C4-2B (cell line): ENCODE data around the gene TMEM126A.
A peak's percentile ranks its signal among the peaks of the same experiment; 100 is the strongest.
"Not testable (repeated sequence)": the region's sequence is repeated elsewhere in the genome, so short reads cannot be mapped to it uniquely, and the experiment has no call there.

ENCODE experiments used
- H3K27ac ChIP-seq: fragments of 450-650 bp; 2 replicates; pipeline ENCODE4 v1.5.1; 2017
- ZFX ChIP-seq: fragments of 450-650 bp; IDR thresholded peaks from 2 replicates; pipeline ENCODE4 v1.6.1; 2017
- TF ChIP-seq, protein P1 (sequence below): fragments of 450-650 bp; conservative IDR thresholded peaks from 2 replicates; pipeline ENCODE4 v1.5.1; 2017; ENCODE audit warnings: mild to moderate bottlenecking

The TMEM126A gene

DNA sequence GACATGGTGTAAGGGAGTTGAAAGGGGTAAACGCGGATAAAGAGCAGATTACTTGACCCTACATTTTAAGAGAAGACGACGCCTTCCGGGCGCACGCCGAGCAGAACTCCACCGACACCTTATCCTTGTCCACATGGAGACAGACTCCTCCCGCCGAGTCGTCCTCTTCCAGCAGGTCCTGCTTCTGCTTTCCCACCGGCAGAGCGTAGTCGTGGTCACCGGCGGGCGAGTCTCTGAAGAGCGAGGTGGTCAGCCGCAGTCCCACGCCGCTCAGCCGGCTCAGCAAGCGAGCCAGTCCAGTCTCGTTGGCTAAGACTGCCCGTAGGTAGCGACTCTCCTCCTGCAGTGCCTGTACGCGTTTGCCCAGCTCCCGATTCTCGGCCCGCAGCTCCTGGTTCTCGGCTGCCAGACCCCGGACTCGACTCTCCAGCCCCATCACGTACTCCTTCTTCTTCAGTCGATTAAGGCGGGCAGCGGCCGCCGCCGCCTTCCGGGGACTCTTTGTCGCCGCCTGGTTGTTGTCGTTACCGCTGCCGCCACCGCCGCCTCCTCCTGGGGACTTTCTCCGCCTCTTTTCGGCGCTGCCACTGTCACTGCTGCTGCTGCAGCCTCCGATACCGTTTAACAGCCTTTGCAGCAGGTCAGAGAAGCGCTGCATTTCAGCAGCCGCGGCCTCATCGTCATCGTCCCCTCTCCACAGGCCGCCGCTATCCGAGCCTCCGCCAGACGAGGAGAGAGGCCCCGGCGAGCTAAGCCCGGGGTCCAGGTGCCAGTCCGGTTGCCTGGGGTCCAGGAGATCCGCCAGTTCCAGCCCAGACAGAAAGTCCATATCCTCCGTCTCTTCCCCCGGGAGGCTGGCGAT, 16.2 kb downstream of the TMEM126A start:
- H3K27ac ChIP-seq, result peak overlapping the region; percentile 98
- TF ChIP-seq, protein P1, sequence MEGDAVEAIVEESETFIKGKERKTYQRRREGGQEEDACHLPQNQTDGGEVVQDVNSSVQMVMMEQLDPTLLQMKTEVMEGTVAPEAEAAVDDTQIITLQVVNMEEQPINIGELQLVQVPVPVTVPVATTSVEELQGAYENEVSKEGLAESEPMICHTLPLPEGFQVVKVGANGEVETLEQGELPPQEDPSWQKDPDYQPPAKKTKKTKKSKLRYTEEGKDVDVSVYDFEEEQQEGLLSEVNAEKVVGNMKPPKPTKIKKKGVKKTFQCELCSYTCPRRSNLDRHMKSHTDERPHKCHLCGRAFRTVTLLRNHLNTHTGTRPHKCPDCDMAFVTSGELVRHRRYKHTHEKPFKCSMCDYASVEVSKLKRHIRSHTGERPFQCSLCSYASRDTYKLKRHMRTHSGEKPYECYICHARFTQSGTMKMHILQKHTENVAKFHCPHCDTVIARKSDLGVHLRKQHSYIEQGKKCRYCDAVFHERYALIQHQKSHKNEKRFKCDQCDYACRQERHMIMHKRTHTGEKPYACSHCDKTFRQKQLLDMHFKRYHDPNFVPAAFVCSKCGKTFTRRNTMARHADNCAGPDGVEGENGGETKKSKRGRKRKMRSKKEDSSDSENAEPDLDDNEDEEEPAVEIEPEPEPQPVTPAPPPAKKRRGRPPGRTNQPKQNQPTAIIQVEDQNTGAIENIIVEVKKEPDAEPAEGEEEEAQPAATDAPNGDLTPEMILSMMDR, result peak; percentile 76
- no peak for TF ChIP-seq ZFX

DNA sequence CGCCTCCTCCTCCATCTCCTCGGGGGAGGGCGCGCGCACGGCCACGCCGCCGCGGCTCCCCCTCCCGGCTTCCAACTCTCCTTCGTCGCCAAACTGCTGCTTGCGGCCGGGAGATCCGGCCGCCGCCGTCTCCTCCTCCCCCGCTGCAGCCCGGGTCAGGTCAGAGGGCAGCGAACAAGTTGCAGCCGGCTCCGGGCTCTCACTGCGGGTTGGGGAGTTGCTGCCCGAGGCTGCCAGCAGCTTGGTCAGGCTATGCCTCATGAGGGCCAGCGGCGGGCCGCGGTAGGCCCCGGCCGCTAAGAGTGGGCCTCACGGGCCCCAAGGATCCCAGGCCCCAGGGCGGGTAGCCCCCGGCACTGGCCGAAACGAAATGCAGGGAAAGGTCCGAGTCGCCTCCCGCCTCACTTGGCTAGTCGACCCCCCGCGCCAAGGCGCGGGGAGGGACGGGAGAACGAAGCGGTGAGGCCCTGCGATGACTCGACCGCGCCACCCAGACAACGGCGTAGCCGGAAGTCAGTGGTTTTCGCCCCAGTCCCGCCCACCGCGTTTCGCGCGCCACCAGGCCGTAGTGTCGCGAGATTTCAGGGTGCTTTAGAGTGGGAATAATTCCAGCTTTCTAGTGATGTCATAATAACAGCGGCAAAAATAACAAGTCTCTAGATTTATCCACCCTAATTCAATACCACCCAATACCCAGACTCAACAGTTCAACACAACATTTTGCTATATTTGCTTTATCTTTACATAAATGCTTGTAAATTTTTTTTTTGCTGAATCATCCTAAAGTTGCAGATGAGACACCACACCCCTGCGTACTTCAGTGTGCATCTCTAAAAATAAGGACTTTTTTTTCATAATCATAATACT, 17.1 kb downstream of the TMEM126A start, which contains the start of gene CREBZF:
CREBZF (minus strand) TSS at position 515 of the 867 bp plus-strand sequence; CDS start at position 261, 254 bp downstream.
- TF ChIP-seq ZFX, result peak; percentile 100
- TF ChIP-seq, protein P1, result no peak; the same call in 1 of the 2 replicates
- H3K27ac ChIP-seq, result peak within 1 kb of the TSS; percentile 98

DNA sequence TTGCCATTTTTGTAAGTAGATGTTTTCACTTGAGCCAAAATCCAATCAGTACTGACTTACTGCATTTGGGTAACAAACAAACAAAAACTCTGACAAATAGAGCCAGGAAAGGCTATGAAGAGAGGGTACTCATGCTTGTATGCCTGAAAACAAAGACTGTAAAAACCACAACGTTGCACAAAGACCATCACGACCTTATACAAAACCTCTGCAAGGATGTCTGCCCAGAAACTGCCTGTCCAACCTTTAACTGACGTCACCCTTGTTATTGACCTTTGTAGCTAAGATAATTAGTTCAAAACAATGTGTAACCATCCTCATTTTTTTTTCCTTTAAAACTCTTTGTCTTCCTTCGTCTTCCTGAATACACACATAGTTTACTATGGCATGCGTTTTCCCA, 18.0 kb downstream of the TMEM126A start:
- TF ChIP-seq ZFX, result no peak
- TF ChIP-seq, protein P1, result no peak
- H3K27ac ChIP-seq, result no peak overlapping the region

DNA sequence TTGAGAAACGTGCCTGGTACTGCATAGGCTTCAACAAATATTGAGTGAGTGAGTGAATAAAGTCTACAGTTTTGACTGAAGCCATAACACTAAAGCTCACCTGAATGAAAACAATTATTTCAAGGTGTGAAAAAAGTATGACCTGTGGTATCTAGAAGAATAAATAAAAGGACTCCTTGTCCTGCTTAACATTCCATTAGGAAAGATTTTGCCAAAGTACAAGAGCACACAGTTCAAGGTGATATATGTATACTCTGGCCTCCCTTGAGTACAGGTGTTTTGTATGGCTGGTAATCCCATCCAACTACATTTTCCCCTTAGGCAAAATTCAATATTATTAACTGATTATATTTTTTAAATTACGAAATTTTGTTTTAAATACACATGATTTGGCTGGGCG, 18.9 kb downstream of the TMEM126A start:
- no peak for TF ChIP-seq ZFX
- TF ChIP-seq, protein P1, result no peak
- no peak overlapping the region for H3K27ac ChIP-seq

DNA sequence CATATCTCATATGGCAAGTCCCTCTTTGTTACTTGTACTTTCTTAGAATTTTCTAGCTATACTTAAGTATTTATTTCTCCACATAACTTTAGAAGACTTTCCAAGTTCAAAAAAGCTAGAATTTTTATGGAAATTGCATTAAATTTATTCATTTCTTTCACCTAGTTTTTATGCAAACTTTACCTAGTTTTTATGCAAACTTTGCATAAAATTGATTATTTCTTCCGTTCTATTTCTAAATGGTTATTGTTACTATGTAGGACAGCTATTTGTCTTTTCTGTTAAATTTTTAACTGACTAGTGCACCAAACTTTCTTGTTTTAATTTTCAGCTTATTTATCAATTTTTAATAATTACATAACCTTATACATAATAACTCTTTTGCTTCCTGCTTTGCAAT, 20.4 kb downstream of the TMEM126A start:
- no peak for TF ChIP-seq ZFX
- TF ChIP-seq, protein P1, result no peak
- no peak overlapping the region for H3K27ac ChIP-seq

DNA sequence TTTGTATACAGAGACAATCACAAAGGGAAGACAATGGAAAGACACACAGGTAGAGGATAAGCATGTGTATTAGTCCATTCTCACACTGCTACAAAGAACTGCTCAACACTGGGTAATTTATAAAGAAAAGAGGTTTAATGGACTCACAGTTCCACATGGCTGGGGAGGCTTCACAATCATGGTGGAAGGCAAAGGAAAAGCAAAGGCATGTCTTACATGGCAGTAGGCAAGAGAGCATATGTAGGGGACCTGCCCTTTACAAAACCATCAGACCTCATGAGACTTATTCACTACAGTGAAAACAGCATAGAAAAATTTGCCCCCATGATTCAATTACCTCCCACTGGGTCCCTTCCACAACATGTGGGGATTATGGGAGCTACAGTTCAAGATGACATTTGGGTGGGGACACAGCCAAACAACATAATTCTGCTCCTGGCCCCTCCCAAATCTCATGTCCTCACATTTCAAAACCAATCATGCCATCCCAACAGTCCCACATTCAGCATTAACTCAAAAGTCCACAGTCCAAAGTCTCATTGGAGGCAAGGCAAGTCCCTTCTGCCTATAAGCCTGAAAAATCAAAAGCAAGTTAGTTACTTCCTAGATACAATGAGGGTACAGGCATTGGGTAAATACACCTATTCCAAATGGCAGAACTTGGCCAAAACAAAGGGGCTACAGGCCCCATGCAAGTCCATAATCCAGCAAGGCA, 23.3 kb downstream of the TMEM126A start:
- H3K27ac ChIP-seq, result not testable (repeated sequence)

DNA sequence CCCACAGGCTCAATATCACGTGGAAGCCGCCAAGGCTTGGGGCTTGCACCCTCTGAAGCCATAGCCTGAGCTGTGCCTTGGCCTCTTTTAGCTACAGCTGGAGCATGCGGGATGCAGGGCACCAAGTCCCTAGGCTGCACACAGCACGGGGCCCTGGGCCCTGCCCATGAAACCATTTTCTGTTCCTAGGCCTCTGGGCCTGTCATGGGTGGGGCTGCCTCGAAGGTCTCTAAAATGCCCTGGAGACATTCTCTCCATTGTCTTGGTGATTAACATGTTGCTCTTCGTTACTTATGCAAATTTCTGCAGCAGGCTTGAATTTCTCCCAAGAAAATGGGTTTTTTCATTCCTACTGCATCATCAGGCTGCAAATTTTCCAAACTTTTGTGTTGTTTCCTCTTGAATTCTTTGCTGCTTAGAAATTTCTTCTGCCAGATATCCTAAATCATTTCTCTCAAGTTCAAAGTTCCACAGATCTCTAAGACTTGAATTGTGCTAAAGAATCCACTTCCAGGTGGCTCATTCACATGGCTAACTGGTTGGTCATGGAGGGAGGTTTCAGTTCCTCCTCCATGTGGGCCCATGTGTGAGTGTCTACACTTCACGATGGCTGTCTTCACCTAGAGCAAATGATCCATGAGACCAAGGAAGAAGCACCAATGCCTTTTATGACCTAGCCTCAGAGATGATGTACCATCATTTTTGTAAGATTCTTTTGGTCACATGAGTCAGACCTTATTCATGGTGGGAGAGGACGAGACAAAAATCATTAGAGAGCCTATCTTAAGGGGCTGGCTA, 24.5 kb downstream of the TMEM126A start:
- H3K27ac ChIP-seq, result no peak overlapping the region
- TF ChIP-seq ZFX, result no peak
- TF ChIP-seq, protein P1, result no peak
